Right atrium auricular region (tissue), 2 donors: Measurements from ENCODE around the gene DCX. TPM values are rescaled to one million over a fixed set of nuclear protein-coding genes. Genes with fewer than 3 reads are reported as not detected.

Source experiments
- DNase-seq: peaks from one replicate; pipeline ENCODE4 v3.0.0-alpha.2; 2019; ENCODE audit warnings: low spot score
- H3K27ac ChIP-seq, 2 donors: fragments of 200-600 bp; sonication (generic); 1 replicate in 1 of 2; 2 replicates in 1 of 2; pipeline ENCODE4 v1.5.1; 2016 to 2019
- H3K27me3 ChIP-seq, 2 donors: fragments of 200-600 bp; sonication (generic); one replicate each; pipeline versions ENCODE4 v1.5.1 to v1.6.0; 2017 to 2019
- H3K36me3 ChIP-seq: fragments of 200-600 bp; sonication (generic); one replicate; pipeline ENCODE4 v1.5.1; 2016
- H3K4me1 ChIP-seq, 2 donors: fragments of 200-600 bp; sonication (generic); one replicate each; pipeline versions ENCODE4 v1.5.1 to v1.6.0; 2017 to 2019
- H3K4me3 ChIP-seq, 2 donors: fragments of 200-600 bp; sonication (generic); 1 replicate in 1 of 2; 2 replicates in 1 of 2; pipeline ENCODE4 v1.5.1; 2017 to 2019; ENCODE audit warnings: mild to moderate bottlenecking in 1 of 2, moderate library complexity in 1 of 2
- H3K9me3 ChIP-seq, 2 donors: fragments of 200-600 bp; sonication (generic); one replicate each; pipeline ENCODE4 v1.5.1; 2019
- total RNA-seq, 2 donors: library from RNA; depleted of rRNA; stranded (reverse); fragments of >200 nt; gene quantifications; one replicate each; pipeline ENCODE4 v1.1.0, GENCODE V29; 2016
- TF ChIP-seq, protein P1 (sequence below), 2 donors: fragments of 200-600 bp; sonication (generic); IDR thresholded peaks; one replicate each; pipeline ENCODE4 v1.5.1; 2019; ENCODE audit warnings: antibody characterized with exemption in 2 of 2

Gene DCX
- total RNA-seq, 2 donors from 2014 or later, result not detected

DNA sequence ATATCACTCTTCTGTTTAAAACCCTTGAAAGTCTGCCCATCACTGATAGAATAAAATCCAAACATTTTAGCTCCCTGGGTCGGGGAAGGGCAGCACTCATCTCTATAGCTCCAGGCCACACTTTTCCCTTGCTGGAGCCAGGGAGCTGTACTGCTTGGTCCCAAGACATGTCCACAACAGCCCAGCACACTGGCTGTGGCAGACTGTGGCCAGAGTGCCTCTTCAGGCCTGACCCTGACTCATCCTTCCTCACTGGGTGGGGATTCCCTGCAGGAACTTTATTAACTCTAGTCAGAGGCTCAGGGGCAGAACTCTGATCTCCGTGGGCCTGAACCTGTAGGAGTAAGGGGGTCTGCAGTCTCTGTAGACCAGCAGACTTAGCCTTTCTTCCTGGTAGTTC lies 71.9 kb downstream of the DCX start:
- no peaks in the 10 kb centered on the region for H3K4me1 ChIP-seq
- no peak overlapping the region for H3K4me3 ChIP-seq
- DNase-seq, result no peak
- TF ChIP-seq, protein P1, sequence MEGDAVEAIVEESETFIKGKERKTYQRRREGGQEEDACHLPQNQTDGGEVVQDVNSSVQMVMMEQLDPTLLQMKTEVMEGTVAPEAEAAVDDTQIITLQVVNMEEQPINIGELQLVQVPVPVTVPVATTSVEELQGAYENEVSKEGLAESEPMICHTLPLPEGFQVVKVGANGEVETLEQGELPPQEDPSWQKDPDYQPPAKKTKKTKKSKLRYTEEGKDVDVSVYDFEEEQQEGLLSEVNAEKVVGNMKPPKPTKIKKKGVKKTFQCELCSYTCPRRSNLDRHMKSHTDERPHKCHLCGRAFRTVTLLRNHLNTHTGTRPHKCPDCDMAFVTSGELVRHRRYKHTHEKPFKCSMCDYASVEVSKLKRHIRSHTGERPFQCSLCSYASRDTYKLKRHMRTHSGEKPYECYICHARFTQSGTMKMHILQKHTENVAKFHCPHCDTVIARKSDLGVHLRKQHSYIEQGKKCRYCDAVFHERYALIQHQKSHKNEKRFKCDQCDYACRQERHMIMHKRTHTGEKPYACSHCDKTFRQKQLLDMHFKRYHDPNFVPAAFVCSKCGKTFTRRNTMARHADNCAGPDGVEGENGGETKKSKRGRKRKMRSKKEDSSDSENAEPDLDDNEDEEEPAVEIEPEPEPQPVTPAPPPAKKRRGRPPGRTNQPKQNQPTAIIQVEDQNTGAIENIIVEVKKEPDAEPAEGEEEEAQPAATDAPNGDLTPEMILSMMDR (IDR thresholded peaks at IDR 0.05), result no peak
- H3K9me3 ChIP-seq, result no peaks in the 10 kb centered on the region
- H3K27ac ChIP-seq, result no peak overlapping the region
- H3K27me3 ChIP-seq, result peaks cover 0 to 4% of the 10 kb centered on the region in 2 donors
- no peaks in the 10 kb centered on the region for H3K36me3 ChIP-seq

DNA sequence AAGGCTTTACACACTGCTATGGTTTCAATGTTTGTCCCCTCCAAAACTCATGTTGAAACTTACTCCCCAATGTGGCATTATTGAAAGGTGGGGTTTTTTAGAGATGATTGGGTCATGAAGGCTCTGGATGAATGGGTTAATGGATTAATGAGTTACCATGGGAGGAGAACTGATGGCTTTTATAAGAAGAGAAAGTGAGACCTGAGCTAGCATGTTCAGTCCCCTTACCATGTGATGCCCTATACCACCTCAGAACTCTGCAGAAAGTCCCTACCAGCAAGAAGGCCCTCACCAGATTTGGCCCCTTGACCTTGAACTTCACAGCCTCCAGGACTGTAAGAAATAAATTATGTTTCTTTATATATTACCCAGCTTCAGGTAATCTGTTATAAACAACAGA lies 72.8 kb downstream of the DCX start:
- no peak for DNase-seq
- no peaks in the 10 kb centered on the region for H3K4me1 ChIP-seq
- no peak overlapping the region for H3K27ac ChIP-seq
- TF ChIP-seq, protein P1 (IDR thresholded peaks at IDR 0.05), result no peak
- H3K27me3 ChIP-seq, result peaks cover 0 to 4% of the 10 kb centered on the region in 2 donors
- no peaks in the 10 kb centered on the region for H3K9me3 ChIP-seq
- H3K4me3 ChIP-seq, result no peak overlapping the region
- H3K36me3 ChIP-seq, result no peaks in the 10 kb centered on the region

DNA sequence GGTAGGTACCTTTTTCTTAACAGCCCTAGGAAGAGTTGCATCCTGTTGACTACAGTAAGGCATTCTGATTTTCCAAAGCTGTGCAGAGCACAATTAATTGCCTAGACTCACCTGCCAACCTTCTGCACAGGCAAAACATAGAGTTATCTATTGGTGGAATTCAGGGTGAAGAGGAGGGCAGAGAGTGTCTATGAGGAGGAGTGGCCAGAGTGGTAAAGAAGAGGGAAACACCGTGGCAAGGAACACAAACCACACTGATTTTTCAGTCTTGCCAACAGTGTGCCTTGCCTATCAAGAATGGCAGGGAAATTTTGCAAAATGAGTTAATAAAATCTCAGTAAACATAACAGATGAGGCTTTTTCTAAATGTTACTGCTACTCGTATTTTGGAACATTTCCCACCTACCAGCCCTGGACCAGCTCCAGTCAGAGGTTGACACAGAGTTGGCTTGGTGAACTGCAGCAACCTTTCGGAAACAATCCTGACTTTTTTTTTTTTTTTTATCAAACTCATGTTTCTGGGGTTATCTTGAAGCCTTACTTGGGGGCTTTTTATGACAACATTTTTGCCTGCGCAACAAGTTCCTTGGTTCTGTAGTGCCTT lies 73.8 kb downstream of the DCX start:
- DNase-seq, result no peak
- H3K9me3 ChIP-seq, result no peaks in the 10 kb centered on the region
- TF ChIP-seq, protein P1 (IDR thresholded peaks at IDR 0.05), result no peak
- no peak overlapping the region for H3K27ac ChIP-seq
- no peaks in the 10 kb centered on the region for H3K36me3 ChIP-seq
- no peaks in the 10 kb centered on the region for H3K4me1 ChIP-seq
- H3K4me3 ChIP-seq, result no peak overlapping the region
- peaks cover 0 to 4% of the 10 kb centered on the region in 2 donors for H3K27me3 ChIP-seq

DNA sequence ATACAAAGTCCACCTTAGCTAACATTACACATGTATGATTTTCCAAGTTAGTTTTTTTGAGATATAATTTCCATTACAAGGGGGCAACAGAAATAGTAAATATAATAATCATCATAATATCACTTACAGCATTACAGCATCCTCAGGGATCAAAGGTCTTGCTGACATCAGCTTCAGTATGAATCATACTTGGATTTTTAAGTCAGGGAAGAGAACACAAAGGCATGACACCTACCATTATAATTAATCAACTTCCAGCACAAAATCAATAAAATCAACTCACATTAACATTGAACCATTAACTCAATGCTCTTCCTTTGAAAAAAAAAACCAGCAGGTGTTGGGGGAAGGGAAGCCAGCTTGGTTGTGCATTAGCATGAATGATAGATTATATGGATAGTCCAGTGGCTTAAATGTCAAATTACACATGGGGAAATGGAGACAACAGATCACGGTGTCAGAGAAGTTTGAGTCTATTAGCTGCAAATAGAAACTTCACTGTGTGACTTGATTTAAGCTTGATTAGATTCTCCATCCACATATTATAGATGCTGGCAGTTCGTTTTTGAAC lies 74.8 kb downstream of the DCX start:
- no peaks in the 10 kb centered on the region for H3K4me1 ChIP-seq
- H3K9me3 ChIP-seq, result no peaks in the 10 kb centered on the region
- TF ChIP-seq, protein P1 (IDR thresholded peaks at IDR 0.05), result no peak
- no peak overlapping the region for H3K4me3 ChIP-seq
- DNase-seq, result no peak
- H3K27ac ChIP-seq, result no peak overlapping the region
- no peaks in the 10 kb centered on the region for H3K36me3 ChIP-seq
- H3K27me3 ChIP-seq, result peaks cover 0 to 4% of the 10 kb centered on the region in 2 donors

DNA sequence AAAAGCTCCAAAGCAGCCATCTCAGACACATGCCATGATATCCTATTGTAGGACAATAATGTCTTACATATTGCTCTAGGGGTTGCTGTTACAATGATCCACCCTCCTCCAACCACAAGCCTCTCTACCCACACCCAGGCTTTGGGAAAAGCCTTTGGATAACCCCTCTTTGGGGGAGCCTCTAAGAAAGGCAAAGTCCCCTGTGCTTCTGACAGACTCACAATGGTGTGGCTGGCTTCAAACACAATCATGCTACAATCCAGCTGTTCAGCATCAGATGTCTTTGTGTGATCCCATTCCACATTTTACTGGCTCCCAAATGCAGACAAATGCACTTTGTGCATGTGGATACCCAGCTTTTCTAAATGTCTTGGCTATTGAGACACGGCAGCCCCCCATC lies 75.9 kb downstream of the DCX start:
- Histone ChIP-seq H3K27ac (no peak overlapping the region), H3K36me3 (no peaks in the 10 kb centered on the region), H3K27me3 (peaks cover 0 to 4% of the 10 kb centered on the region in 2 donors), H3K4me1 (no peaks in the 10 kb centered on the region), H3K9me3 (no peaks in the 10 kb centered on the region), H3K4me3 (no peak overlapping the region)
- no peak for DNase-seq
- TF ChIP-seq, protein P1 (IDR thresholded peaks at IDR 0.05), result no peak

DNA sequence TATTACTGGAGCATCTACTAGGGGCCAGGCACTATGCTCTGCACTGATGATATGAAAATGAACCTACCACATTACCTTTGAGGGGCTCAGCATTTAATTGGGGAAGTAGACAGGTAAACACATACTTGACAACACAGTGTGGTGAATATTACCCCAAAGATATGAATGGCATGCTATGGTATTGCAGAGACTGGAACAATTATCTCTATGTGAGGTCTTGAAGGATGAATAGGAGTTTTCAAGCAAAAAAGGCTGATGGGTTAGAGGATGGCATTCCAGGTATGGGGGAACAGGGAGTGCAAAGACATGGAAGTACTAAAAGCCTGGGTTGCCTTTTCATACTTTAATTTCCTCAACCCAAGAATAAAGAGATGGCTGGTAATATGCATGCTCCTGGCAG lies 82.6 kb downstream of the DCX start:
- H3K4me1 ChIP-seq, result no peaks in the 10 kb centered on the region
- peaks cover 0 to 11% of the 10 kb centered on the region in 2 donors for H3K9me3 ChIP-seq
- no peak for DNase-seq

More for the DNA sequence above, 82.6 kb downstream of the DCX start:
- no peak overlapping the region for H3K4me3 ChIP-seq
- H3K36me3 ChIP-seq, result no peaks in the 10 kb centered on the region
- H3K27me3 ChIP-seq, result peaks cover 0 to 4% of the 10 kb centered on the region in 2 donors
- TF ChIP-seq, protein P1 (IDR thresholded peaks at IDR 0.05), result no peak
- H3K27ac ChIP-seq, result no peak overlapping the region
